NT2/D1 (cell line): ENCODE measurements around the gene HK1.

Source experiments
- SUZ12 ChIP-seq: IDR thresholded peaks from 2 replicates; pipeline ENCODE4 v1.6.1; 2011; ENCODE audit not compliant: insufficient read length, insufficient read depth; ENCODE audit errors: extremely low read depth
- YY1 ChIP-seq: IDR thresholded peaks from 2 replicates; pipeline ENCODE4 v1.6.1; 2011; ENCODE audit not compliant: insufficient read length, insufficient read depth
- ZNF274 ChIP-seq: IDR thresholded peaks from 2 replicates; pipeline ENCODE4 v1.6.1; 2011; ENCODE audit warnings: mild to moderate bottlenecking, low read depth, low read length

GRCh38 chr10:69422676-69423075 lies 144.4 kb downstream of the HK1 start:
- no peak for TF ChIP-seq SUZ12
- no peak for TF ChIP-seq YY1
- no peak for TF ChIP-seq ZNF274
